ENCODE measurements around the gene CTXND1.

CTXND1 gene

DNA sequence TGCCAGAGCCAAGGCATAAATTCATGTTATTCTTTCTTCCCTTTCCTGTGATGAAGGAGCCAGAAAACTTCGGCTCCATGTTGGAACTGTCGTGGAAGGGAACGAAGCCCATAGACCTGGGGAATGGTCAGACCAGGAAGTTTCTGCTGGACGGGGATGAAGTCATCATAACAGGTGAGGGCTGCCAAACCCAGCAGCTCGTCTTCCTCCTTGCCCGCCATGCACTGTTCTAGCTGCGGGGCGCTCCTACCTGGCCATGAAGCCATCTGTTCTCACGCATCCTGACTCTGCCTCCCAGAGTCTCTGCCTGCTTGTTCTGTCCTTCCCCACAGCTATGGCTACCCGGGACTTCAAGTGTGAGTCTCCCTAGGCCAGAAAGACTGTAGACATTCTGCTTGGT is 71.0 kb downstream of the CTXND1 start:
- no peaks in the 10 kb centered on the region for H4K20me1 ChIP-seq (ENCODE audit: insufficient read depth, low read length)
- no peak overlapping the region for H3K27ac ChIP-seq (ENCODE audit: low read length)
- H3K9me3 ChIP-seq (ENCODE audit: insufficient read depth, low read length), result no peaks in the 10 kb centered on the region
- 0 out of 2 replicates have a peak, but pooled peaks cover 6% of the 10 kb centered on the region for H3K4me1 ChIP-seq (ENCODE audit: low read length)
- no peak overlapping the region for H3K9ac ChIP-seq (ENCODE audit: low read length)
- no peak overlapping the region for H2AFZ ChIP-seq (ENCODE audit: low read depth, low read length)
- H3K4me2 ChIP-seq (ENCODE audit: low read length), result no peak overlapping the region
- H3K4me3 ChIP-seq (ENCODE audit: low read length), result no peak overlapping the region
- H3K27me3 ChIP-seq (ENCODE audit: low read depth, low read length), result no peaks in the 10 kb centered on the region
- no peaks in the 10 kb centered on the region for H3K79me2 ChIP-seq (ENCODE audit: low read length)
- TF ChIP-seq CTCF (IDR thresholded peaks at IDR 0.05; ENCODE audit: low read depth, low read length) (no peak), EZH2phosphoT487 (IDR thresholded peaks at IDR 0.05; ENCODE audit: low read depth) (no peak)
- no peaks in the 10 kb centered on the region for H3K36me3 ChIP-seq (replicated peaks; ENCODE audit: low read depth, low read length)

DNA sequence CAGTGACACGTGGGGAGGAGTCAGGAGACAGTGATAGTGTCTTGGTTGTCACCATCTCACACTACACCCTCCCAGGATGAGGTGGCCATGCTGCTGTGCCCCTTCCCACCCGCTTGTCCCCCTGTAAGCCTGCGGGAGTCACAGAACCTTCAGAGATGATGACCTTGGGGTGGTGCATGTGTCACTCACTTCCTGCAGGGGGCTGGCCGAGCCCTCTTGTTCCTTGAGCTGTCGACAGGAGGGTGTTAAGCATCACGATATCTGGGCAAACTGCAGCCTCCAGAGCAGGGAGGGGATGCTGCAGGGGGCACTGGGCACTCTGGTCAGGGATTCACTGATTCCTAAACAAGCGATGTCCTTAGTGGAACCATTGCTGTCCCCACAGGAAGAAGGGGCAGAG is 71.5 kb downstream of the CTXND1 start:
- no peaks in the 10 kb centered on the region for H3K36me3 ChIP-seq (replicated peaks; ENCODE audit: low read depth, low read length)
- no peaks in the 10 kb centered on the region for H3K79me2 ChIP-seq (ENCODE audit: low read length)
- H2AFZ ChIP-seq (ENCODE audit: low read depth, low read length), result no peak overlapping the region
- H3K9ac ChIP-seq (ENCODE audit: low read length), result no peak overlapping the region
- no peak overlapping the region for H3K27ac ChIP-seq (ENCODE audit: low read length)
- H3K9me3 ChIP-seq (ENCODE audit: insufficient read depth, low read length), result no peaks in the 10 kb centered on the region
- no peak overlapping the region for H3K4me3 ChIP-seq (ENCODE audit: low read length)
- no peak overlapping the region for H3K4me2 ChIP-seq (ENCODE audit: low read length)
- TF ChIP-seq CTCF (IDR thresholded peaks at IDR 0.05; ENCODE audit: low read depth, low read length), result no peak; the same call in 1 of the 2 replicates
- TF ChIP-seq EZH2phosphoT487 (IDR thresholded peaks at IDR 0.05; ENCODE audit: low read depth), result no peak
- H3K4me1 ChIP-seq (ENCODE audit: low read length), result 0 out of 2 replicates have a peak, but pooled peaks cover 6% of the 10 kb centered on the region
- no peaks in the 10 kb centered on the region for H4K20me1 ChIP-seq (ENCODE audit: insufficient read depth, low read length)
- H3K27me3 ChIP-seq (ENCODE audit: low read depth, low read length), result no peaks in the 10 kb centered on the region

GRCh38 chr15:80179935-80180334 is 72.1 kb downstream of the CTXND1 start:
- Histone ChIP-seq H3K27ac (ENCODE audit: low read length) (no peak overlapping the region), H3K4me1 (ENCODE audit: low read length) (0 out of 2 replicates have a peak, but pooled peaks cover 6% of the 10 kb centered on the region), H4K20me1 (ENCODE audit: insufficient read depth, low read length) (no peaks in the 10 kb centered on the region), H3K9ac (ENCODE audit: low read length) (no peak overlapping the region), H3K36me3 (replicated peaks; ENCODE audit: low read depth, low read length) (no peaks in the 10 kb centered on the region), H3K79me2 (ENCODE audit: low read length) (no peaks in the 10 kb centered on the region), H2AFZ (ENCODE audit: low read depth, low read length) (no peak overlapping the region), H3K4me2 (ENCODE audit: low read length) (no peak overlapping the region), H3K9me3 (ENCODE audit: insufficient read depth, low read length) (no peaks in the 10 kb centered on the region), H3K27me3 (ENCODE audit: low read depth, low read length) (no peaks in the 10 kb centered on the region), H3K4me3 (ENCODE audit: low read length) (no peak overlapping the region)
- TF ChIP-seq EZH2phosphoT487 (IDR thresholded peaks at IDR 0.05; ENCODE audit: low read depth), result no peak
- no peak for TF ChIP-seq CTCF (IDR thresholded peaks at IDR 0.05; ENCODE audit: low read depth, low read length)

GRCh38 chr15:80179025-80179759 is 72.8 kb downstream of the CTXND1 start:
- H3K36me3 ChIP-seq (replicated peaks; ENCODE audit: low read depth, low read length), result no peaks in the 10 kb centered on the region
- H3K27me3 ChIP-seq (ENCODE audit: low read depth, low read length), result no peaks in the 10 kb centered on the region
- H3K4me3 ChIP-seq (ENCODE audit: low read length), result no peak overlapping the region
- H2AFZ ChIP-seq (ENCODE audit: low read depth, low read length), result no peak overlapping the region
- H3K9me3 ChIP-seq (ENCODE audit: insufficient read depth, low read length), result no peaks in the 10 kb centered on the region
- H3K9ac ChIP-seq (ENCODE audit: low read length), result no peak overlapping the region
- TF ChIP-seq EZH2phosphoT487 (IDR thresholded peaks at IDR 0.05; ENCODE audit: low read depth), result no peak
- TF ChIP-seq CTCF (IDR thresholded peaks at IDR 0.05; ENCODE audit: low read depth, low read length), result no peak
- H3K79me2 ChIP-seq (ENCODE audit: low read length), result no peaks in the 10 kb centered on the region
- H4K20me1 ChIP-seq (ENCODE audit: insufficient read depth, low read length), result no peaks in the 10 kb centered on the region
- H3K4me1 ChIP-seq (ENCODE audit: low read length), result 0 out of 2 replicates have a peak, but pooled peaks cover 6% of the 10 kb centered on the region
- H3K27ac ChIP-seq (ENCODE audit: low read length), result no peak overlapping the region
- H3K4me2 ChIP-seq (ENCODE audit: low read length), result no peak overlapping the region
